ENCODE measurements around the gene UGT2A2.
"Not testable (repeated sequence)": the region's sequence is repeated elsewhere in the genome, so short reads cannot be mapped to it uniquely, and the experiment has no call there.

The UGT2A2 gene

GRCh38 chr4:69639542-69639941 is at the start of gene UGT2A2:
TSS of gene UGT2A2 (minus strand) at chr4:69639642. CDS start at chr4:69639640, 2 bp downstream.
- no peak for DNase-seq

- DNase-seq = no peak
Observed at GRCh38 chr4:69684804-69685203, 45.4 kb upstream of the UGT2A2 start.

GRCh38 chr4:69668680-69669079 is 29.2 kb upstream of the UGT2A2 start:
- no peak for DNase-seq

- not testable (repeated sequence) for DNase-seq
Observed at GRCh38 chr4:69664009-69664408, 24.6 kb upstream of the UGT2A2 start.

GRCh38 chr4:69661130-69661803 is 21.8 kb upstream of the UGT2A2 start:
- peak; percentile 40 for DNase-seq

GRCh38 chr4:69658133-69658532 is 18.7 kb upstream of the UGT2A2 start:
- no peak for DNase-seq

- no peak for DNase-seq
Observed at GRCh38 chr4:69656653-69657158, 17.3 kb upstream of the UGT2A2 start.

GRCh38 chr4:69653147-69653546 is 13.7 kb upstream of the UGT2A2 start, which contains the start of gene UGT2A1:
TSS of gene UGT2A1 (minus strand) at chr4:69653247. CDS start at chr4:69647644, 5,603 bp downstream.
- no peak for DNase-seq

- no peak for DNase-seq
Observed at GRCh38 chr4:69650872-69651271, 11.4 kb upstream of the UGT2A2 start.

- no peak for DNase-seq
Observed at GRCh38 chr4:69649629-69650028, 10.2 kb upstream of the UGT2A2 start.

GRCh38 chr4:69649207-69649606 is 9.8 kb upstream of the UGT2A2 start:
- no peak for DNase-seq

GRCh38 chr4:69642961-69643360 is 3.5 kb upstream of the UGT2A2 start:
- no peak for DNase-seq

- no peak for DNase-seq
Observed at GRCh38 chr4:69640289-69640688, 847 bp upstream of the UGT2A2 start.

GRCh38 chr4:69617083-69617694 is 22.3 kb downstream of the UGT2A2 start:
- no peak for DNase-seq

GRCh38 chr4:69610484-69610883 is 29.0 kb downstream of the UGT2A2 start:
- DNase-seq = no peak

GRCh38 chr4:69601065-69601464 is 38.4 kb downstream of the UGT2A2 start:
- DNase-seq = no peak

GRCh38 chr4:69600013-69600412 is 39.4 kb downstream of the UGT2A2 start:
- no peak for DNase-seq

- no peak for DNase-seq
Observed at GRCh38 chr4:69594382-69594781, 45.1 kb downstream of the UGT2A2 start.

- no peak for DNase-seq
Observed at GRCh38 chr4:69591364-69591763, 48.1 kb downstream of the UGT2A2 start.

GRCh38 chr4:69589884-69590283 is 49.6 kb downstream of the UGT2A2 start:
- no peak for DNase-seq

- no peak for DNase-seq
Observed at GRCh38 chr4:69584135-69584534, 55.3 kb downstream of the UGT2A2 start.

- DNase-seq = no peak
Observed at GRCh38 chr4:69583543-69583942, 55.9 kb downstream of the UGT2A2 start.

- DNase-seq = no peak
Observed at GRCh38 chr4:69577245-69577644, 62.2 kb downstream of the UGT2A2 start.

GRCh38 chr4:69576251-69576877 is 63.1 kb downstream of the UGT2A2 start:
- no peak for DNase-seq
